Right lobe of liver (tissue), 6 donors: ENCODE results near the gene TMEM187. TPM values are rescaled to one million over a fixed set of nuclear protein-coding genes. Genes with fewer than 3 reads are reported as not detected.
A peak's percentile ranks its signal among the peaks of the same experiment; 100 is the strongest.

Experiments used
- ATAC-seq, 4 donors: fragments of 200-7000 bp; cut with Tn5 transposase; one replicate each; pipeline ENCODE4 v1.9.1; 2020; ENCODE audit warnings: mild to moderate bottlenecking in 4 of 4, moderate library complexity in 4 of 4
- DNase-seq, 3 donors: peaks; one replicate each; pipeline ENCODE4 v3.0.0-alpha.2; 2020
- H3K27ac ChIP-seq, 3 donors: fragments of 200-600 bp; one replicate each; pipeline ENCODE4 v1.8.0; 2022
- H3K27me3 ChIP-seq, 2 donors: fragments of 200-600 bp; one replicate each; pipeline ENCODE4 v1.8.0; 2022
- H3K36me3 ChIP-seq, 4 donors: fragments of 200-600 bp; sonication (generic) in 1 of 4; one replicate each; pipeline versions ENCODE4 v1.5.1 to v1.8.0; 2017 to 2022; ENCODE audit warnings: control low read depth in 1 of 4
- H3K4me1 ChIP-seq, 4 donors: fragments of 200-600 bp; sonication (generic) in 1 of 4; one replicate each; pipeline versions ENCODE4 v1.5.1 to v1.8.0; 2017 to 2022; ENCODE audit warnings: control low read depth in 1 of 4
- H3K4me3 ChIP-seq, 3 donors: fragments of 200-600 bp; one replicate each; pipeline ENCODE4 v1.8.0; 2022
- H3K9me3 ChIP-seq, 4 donors: fragments of 200-600 bp; sonication (generic) in 1 of 4; one replicate each; pipeline versions ENCODE4 v1.5.1 to v1.8.0; 2017 to 2022; ENCODE audit warnings: control low read depth in 1 of 4
- POLR2A ChIP-seq: fragments of 450-650 bp; IDR thresholded peaks from one replicate; pipeline ENCODE4 v1.6.1; 2017; ENCODE audit warnings: antibody characterized with exemption, mild to moderate bottlenecking
- WGBS: methylation state at CpG from one replicate; pipeline ENCODE4 v1.1.6; 2018; ENCODE audit warnings: low coverage, low lambda C conversion rate; ENCODE audit not compliant: insufficient coverage; ENCODE audit errors: missing lambda C conversion rate; 5-methylcytosine and 5-hydroxymethylcytosine counted together
- intact Hi-C, 2 donors: fragments of 100-400 bp; cut with DNase I; formaldehyde crosslinking; loops; one replicate each; pipeline versions ENCODE4 v1.11.2 to v1.14.1; 2022
- total RNA-seq, 6 experiments: library from RNA; depleted of rRNA in 2 of 6; stranded (reverse); fragments of >200 nt in 2 of 6; fragmentation: NEBNext Ultra II Directional in 3 of 6; extraction: Animal tissue kit (Norgen Biotek cat#: 25700) in 3 of 6; gene quantifications; one replicate each; pipeline versions ENCODE4 v1.1.0 to v1.2.4, GENCODE V29; 2016 to 2023
- TF ChIP-seq, protein P1 (sequence below), 4 donors: fragments of 200-600 bp in 3 of 4; fragments of 450-650 bp in 1 of 4; IDR thresholded peaks; one replicate each; pipeline versions ENCODE4 v1.5.1 to v1.8.0; 2016 to 2022; ENCODE audit warnings: antibody characterized with exemption in 4 of 4, mild to moderate bottlenecking in 2 of 4
- donor health status: DM: no; HTN: yes; CAD: no.
- donor health status: DM: no; HTN: no; CAD: no.
- donor health status: DM: no; HTN: no; CAD: no.
- donor health status: DM: no; HTN: yes; CAD: no.
- donor health status: DM: no; HTN: yes; CAD: no.

Gene TMEM187
- total RNA-seq, 6 experiments from 2014 or later = 3.8 to 10.3 (median 5.9) TPM

DNA sequence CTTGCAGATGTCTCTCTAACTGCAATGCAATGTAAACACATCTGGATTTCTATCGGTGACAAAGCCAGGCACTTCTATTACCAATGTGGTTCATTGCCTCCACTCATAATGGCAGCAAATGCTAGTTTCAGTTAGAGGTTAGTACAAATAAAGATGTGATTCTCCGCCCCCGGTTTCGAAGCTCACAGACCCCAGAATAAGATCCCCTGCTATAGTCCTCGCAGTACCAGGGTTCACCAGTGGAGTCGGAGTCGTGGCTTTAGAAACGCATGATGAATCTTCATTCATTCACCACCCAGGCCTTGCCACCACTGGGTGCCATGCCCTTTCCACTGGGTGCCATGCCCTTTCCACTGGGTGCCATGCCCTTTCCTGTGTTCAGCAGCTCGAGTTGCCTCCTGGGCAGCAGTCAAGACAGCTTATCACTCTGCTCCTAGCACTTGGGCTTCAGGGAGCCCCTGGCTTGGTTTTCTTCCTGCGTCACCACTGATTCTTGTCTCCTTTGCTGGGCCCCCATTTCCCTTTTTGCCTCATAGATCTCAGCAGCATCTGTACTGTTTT is 34.2 kb upstream of the TMEM187 start:
- TF ChIP-seq, protein P1, sequence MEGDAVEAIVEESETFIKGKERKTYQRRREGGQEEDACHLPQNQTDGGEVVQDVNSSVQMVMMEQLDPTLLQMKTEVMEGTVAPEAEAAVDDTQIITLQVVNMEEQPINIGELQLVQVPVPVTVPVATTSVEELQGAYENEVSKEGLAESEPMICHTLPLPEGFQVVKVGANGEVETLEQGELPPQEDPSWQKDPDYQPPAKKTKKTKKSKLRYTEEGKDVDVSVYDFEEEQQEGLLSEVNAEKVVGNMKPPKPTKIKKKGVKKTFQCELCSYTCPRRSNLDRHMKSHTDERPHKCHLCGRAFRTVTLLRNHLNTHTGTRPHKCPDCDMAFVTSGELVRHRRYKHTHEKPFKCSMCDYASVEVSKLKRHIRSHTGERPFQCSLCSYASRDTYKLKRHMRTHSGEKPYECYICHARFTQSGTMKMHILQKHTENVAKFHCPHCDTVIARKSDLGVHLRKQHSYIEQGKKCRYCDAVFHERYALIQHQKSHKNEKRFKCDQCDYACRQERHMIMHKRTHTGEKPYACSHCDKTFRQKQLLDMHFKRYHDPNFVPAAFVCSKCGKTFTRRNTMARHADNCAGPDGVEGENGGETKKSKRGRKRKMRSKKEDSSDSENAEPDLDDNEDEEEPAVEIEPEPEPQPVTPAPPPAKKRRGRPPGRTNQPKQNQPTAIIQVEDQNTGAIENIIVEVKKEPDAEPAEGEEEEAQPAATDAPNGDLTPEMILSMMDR (IDR thresholded peaks at IDR 0.05) = no peak
- Histone ChIP-seq H3K36me3 (no peaks in the 10 kb centered on the region), H3K9me3 (no peaks in the 10 kb centered on the region), H3K27me3 (no peaks in the 10 kb centered on the region), H3K27ac (no peak overlapping the region), H3K4me3 (no peak overlapping the region), H3K4me1 (peaks cover 0 to 13% (median 4%) of the 10 kb centered on the region in 4 donors)
- DNase-seq (no peak), ATAC-seq (no peak)
- 77% methylated on average over 5 of the region's 10 CpGs for WGBS
- intact Hi-C loops = no loop called here

DNA sequence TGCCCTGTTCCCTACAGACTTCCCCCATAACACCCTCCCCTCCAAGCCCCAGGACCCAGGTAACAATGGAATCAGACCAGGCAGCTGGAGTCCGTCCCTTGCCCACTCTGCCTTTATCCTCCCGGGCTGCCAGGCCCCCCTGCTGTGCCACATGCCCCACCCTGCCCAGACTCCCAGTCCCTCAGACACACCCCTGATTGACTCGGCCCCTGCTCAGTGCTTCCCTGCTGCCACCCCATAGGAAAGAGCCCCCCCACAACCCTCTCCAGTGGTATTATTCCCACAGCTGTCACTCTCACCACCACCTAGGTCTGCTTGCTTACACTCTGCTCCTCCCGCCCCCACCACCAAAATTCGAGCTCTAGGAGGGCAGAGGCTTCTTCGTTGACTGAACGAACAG is 33.0 kb upstream of the TMEM187 start:
- H3K4me1 ChIP-seq = peaks cover 0 to 5% (median 0%) of the 10 kb centered on the region in 4 donors
- ATAC-seq (no peak), DNase-seq (no peak)
- H3K4me3 ChIP-seq = no peak overlapping the region
- no peak overlapping the region for H3K27ac ChIP-seq
- no peaks in the 10 kb centered on the region for H3K9me3 ChIP-seq
- WGBS = 46% methylated on average over 4 of the region's 7 CpGs
- intact Hi-C loops = no loop called here
- no peaks in the 10 kb centered on the region for H3K27me3 ChIP-seq
- no peak for TF ChIP-seq POLR2A
- TF ChIP-seq, protein P1 (IDR thresholded peaks at IDR 0.05) = no peak
- H3K36me3 ChIP-seq = no peaks in the 10 kb centered on the region

DNA sequence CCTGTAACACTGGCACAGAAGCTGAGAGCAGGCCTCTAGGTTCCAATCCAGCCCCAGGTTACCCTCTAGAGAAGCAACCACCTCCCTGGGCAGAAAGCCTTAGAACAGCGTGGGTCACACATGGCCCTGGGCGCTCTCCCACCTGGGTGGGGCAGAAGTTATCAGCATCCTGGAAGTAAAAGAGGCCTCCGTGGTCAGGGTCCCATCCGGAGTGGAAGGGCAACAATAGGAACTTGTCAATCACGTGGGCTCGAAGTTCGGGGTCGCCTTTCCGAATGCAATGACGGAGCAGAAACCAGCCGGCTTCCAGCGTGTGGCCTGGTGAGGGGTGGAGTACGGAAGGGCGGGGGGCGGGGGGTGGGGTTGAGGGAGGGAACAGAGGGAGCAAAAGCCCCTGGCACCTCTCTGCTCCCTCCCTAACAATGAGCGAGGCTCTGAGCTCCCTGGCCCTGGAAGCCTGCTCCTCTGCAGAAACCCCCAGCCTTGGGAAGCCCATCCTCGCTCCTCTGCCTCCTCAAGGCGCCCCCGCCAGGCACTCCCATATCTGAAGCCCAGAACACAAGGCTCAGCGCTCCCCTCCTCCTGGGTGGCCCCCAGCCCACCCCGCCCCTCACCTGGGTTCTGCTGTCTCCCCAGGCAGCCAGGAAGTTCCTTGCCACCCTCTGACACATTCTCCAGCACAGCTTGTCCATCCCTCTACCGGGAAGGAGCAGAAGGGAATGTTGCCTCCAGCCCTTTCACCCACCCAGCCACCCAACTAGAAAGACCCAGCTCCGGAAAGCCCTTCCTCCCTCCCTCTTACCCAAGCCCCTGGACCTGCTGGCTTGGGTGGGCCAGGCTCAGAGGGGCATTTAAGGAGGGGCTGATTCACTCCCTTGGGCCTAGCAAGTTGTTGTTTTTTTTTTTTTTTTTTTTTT is 31.0 kb upstream of the TMEM187 start:
- H3K27ac ChIP-seq = no peak overlapping the region
- no peaks in the 10 kb centered on the region for H3K9me3 ChIP-seq
- no peaks in the 10 kb centered on the region for H3K36me3 ChIP-seq
- intact Hi-C loops = no loop called here
- H3K27me3 ChIP-seq = no peaks in the 10 kb centered on the region
- DNase-seq = no peak
- 40% methylated on average over 18 of the region's 23 CpGs for WGBS
- no peaks in the 10 kb centered on the region for H3K4me1 ChIP-seq
- ATAC-seq = no peak
- TF ChIP-seq POLR2A = no peak
- TF ChIP-seq, protein P1 (IDR thresholded peaks at IDR 0.05) = no peak
- H3K4me3 ChIP-seq = no peak overlapping the region

DNA sequence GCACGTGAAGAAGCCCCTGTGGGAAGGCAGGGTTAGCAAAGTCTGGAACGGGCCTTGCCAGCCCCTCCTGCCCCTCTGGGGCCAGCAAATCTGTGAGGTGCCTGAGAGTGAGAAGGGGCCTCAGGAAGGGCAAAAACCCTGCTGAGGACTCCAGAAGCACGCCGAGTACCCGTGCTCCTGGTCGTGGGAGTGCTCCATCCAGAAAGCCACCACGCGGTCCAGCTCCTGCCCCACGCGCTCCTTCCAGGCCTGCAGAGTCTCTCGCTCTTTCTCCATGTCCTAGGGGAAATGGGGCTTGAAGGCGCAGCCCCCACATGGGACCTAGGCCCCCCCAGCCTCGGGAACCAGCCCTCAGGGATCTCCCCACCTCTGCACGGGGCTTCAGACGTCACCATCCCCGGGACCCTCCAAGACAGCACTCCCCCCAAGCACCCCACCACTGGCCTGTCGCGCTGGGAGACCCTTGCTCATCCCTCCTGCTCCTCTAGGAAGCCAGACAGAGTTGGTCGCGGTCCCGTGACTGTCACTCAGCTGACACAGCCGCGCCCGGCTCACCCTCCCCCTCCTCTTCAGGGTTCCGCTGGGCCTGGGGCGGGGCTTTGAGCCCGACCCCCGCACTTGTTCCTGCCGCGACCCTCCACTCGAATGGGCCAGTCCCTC is 28.3 kb upstream of the TMEM187 start, which contains the start of gene RENBP:
TSS of gene RENBP (minus strand) at position 504 of the 660 bp plus-strand sequence. CDS start at position 471, 33 bp downstream.
- Histone ChIP-seq H3K27ac (peak within 1 kb of the TSS; percentile 26 to 29 (median 28)), H3K4me1 (no peaks in the 10 kb centered on the region), H3K27me3 (no peaks in the 10 kb centered on the region), H3K9me3 (no peaks in the 10 kb centered on the region), H3K4me3 (peak within 1 kb of the TSS in 2 of 3 donors; percentile 16 to 32), H3K36me3 (peaks cover 0 to 6% (median under 1%) of the 10 kb centered on the region in 4 donors)
- intact Hi-C loops = no loop called here
- ATAC-seq = peak; percentile 31 to 50 (median 36)
- no CpG with 5 or more reads among the region's 31 CpGs for WGBS
- DNase-seq = peak in 2 of 3 donors; percentile 54 to 67
- TF ChIP-seq, protein P1 (IDR thresholded peaks at IDR 0.05) = no peak
- no peak for TF ChIP-seq POLR2A
